H1 (cell line): ENCODE results near the gene IYD. TPM values are rescaled to one million over a fixed set of nuclear protein-coding genes. Genes with fewer than 3 reads are reported as not detected.

ENCODE experiments used
- CREB1 ChIP-seq: IDR thresholded peaks from 2 replicates; pipeline ENCODE4 v1.6.1; 2012; ENCODE audit warnings: inconsistent platforms
- JUN ChIP-seq: IDR thresholded peaks from 2 replicates; pipeline ENCODE4 v1.6.1; 2011; ENCODE audit warnings: low read depth, mild to moderate bottlenecking, improper control_type of control experiment, low read length
- JUND ChIP-seq: IDR thresholded peaks from 2 replicates; pipeline ENCODE4 v1.6.1; 2011; ENCODE audit warnings: mild to moderate bottlenecking, improper control_type of control experiment, low read length
- ZNF274 ChIP-seq: IDR thresholded peaks from 2 replicates; pipeline ENCODE4 v1.7.0; 2012; ENCODE audit warnings: low read length, borderline replicate concordance; ENCODE audit errors: extremely low read depth
- polyA plus RNA-seq, 7 experiments: library from polyadenylated mRNA; depleted of rRNA in 3 of 7; stranded (reverse) in 5 of 7; unstranded in 2 of 7; fragments of >200 nt in 5 of 7; fragments of 200-250 nt in 2 of 7; gene quantifications; 1 replicate in 5 of 7; 2 replicates in 1 of 7; 4 replicates in 1 of 7; pipeline versions ENCODE4 v1.2.1 to v1.2.3, GENCODE V29; 2011 to 2013; ENCODE audit warnings: missing spikeins in 2 of 7, mixed read lengths in 2 of 7
- total RNA-seq: library from RNA; stranded (reverse); fragmentation: NEBNext Ultra II Directional; extraction: Animal tissue kit (Norgen Biotek cat#: 25700); gene quantifications from 2 replicates; pipeline ENCODE4 v1.2.1, GENCODE V29; 2021

IYD gene
- total and polyA plus RNA-seq, 2 of the 8 experiments (the other 6 are each of a cell fraction or from before 2014, with no cell fraction given), result not detected

DNA sequence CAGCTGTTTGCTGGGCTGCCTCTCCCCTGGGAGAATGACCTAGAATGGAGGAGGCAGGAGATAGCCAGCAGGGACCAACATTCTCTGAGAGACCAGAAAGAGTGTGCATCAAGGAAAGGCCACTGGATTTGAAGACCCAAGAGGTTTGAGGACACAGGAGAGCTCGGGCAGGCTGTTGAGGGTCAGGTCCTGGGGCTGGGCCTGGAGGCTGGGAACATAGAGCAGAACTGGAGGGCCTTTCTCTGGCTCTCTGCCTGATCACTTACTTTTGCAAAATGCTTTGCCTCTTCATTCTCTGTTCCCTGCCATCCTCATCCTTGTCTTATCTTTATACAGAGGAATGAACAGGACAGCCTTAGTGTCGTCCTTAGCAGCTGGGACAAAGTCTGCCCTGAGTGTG, 2.5 kb downstream of the IYD start (continued):
- TF ChIP-seq CREB1 (no peak), JUN (no peak), ZNF274 (no peak), JUND (no peak)
